HFFc6 (cell line): ENCODE measurements around the gene PHLDB3. TPM values are rescaled to one million over a fixed set of nuclear protein-coding genes. Genes with fewer than 3 reads are reported as not detected.

Experiments used
- DNase-seq: peaks from one replicate; pipeline ENCODE4 v3.0.0-alpha.2; 2018
- H3K27ac Mint-ChIP-seq: 2 replicates; pipeline ENCODE4 v1.8.0; 2020; ENCODE audit warnings: mild to moderate bottlenecking, mixed read lengths
- H3K27me3 Mint-ChIP-seq: 2 replicates; pipeline ENCODE4 v1.8.0; 2021; ENCODE audit warnings: mild to moderate bottlenecking, moderate library complexity, mixed read lengths; ENCODE audit not compliant: insufficient read depth
- H3K36me3 Mint-ChIP-seq: 2 replicates; pipeline ENCODE4 v1.8.0; 2021; ENCODE audit warnings: low read depth, mixed read lengths
- H3K4me1 Mint-ChIP-seq: 2 replicates; pipeline ENCODE4 v1.8.0; 2020; ENCODE audit warnings: low read depth, mixed read lengths
- H3K4me3 Mint-ChIP-seq: 2 replicates; pipeline ENCODE4 v1.8.0; 2020; ENCODE audit warnings: mild to moderate bottlenecking, moderate library complexity, mixed read lengths
- H3K9me3 Mint-ChIP-seq: 2 replicates; pipeline ENCODE4 v1.8.0; 2020; ENCODE audit warnings: mild to moderate bottlenecking, mixed read lengths
- total RNA-seq, 6 experiments: library from RNA; stranded (reverse); fragmentation: NEBNext Ultra II Directional; extraction: Animal tissue kit (Norgen Biotek cat#: 25700); gene quantifications; 2 replicates in 1 of 6; 3 replicates in 5 of 6; pipeline ENCODE4 v1.2.3, GENCODE V29; 2021
- TF ChIP-seq, protein P1 (sequence below): fragments of 200-600 bp; sonication (generic); IDR thresholded peaks from 2 replicates; pipeline ENCODE4 v1.5.0; 2021; ENCODE audit warnings: antibody characterized with exemption, mild to moderate bottlenecking

Gene PHLDB3
- total RNA-seq, 6 experiments from 2014 or later, result 7.5 to 12.5 (median 11.7) TPM

DNA sequence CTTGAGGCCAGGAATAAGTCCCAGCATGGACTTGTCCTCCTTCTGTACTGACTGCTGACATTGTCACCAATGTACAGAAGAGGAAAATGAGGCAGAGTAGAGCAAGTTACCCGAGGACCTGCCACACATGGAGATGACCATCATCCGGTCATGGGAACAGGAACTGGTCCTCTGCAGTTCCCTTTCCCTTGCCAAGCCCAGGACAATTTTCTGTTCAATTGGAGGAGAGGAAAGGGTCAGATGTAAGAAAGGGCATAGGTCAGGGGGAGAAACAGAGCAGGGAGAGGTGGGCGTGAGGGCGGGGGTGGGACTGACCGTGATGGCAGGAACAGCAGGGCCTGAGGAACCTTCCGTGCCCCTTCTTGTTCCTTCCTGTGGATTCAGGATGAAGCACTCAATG, 18.6 kb downstream of the PHLDB3 start:
- no peak overlapping the region for H3K4me3 Mint-ChIP-seq
- DNase-seq, result no peak
- no peaks in the 10 kb centered on the region for H3K27me3 Mint-ChIP-seq
- H3K36me3 Mint-ChIP-seq, result peaks cover under 1% of the 10 kb centered on the region; the same call in 1 of the 2 replicates
- H3K9me3 Mint-ChIP-seq, result no peaks in the 10 kb centered on the region
- no peaks in the 10 kb centered on the region for H3K4me1 Mint-ChIP-seq
- H3K27ac Mint-ChIP-seq, result no peak overlapping the region
- TF ChIP-seq, protein P1, sequence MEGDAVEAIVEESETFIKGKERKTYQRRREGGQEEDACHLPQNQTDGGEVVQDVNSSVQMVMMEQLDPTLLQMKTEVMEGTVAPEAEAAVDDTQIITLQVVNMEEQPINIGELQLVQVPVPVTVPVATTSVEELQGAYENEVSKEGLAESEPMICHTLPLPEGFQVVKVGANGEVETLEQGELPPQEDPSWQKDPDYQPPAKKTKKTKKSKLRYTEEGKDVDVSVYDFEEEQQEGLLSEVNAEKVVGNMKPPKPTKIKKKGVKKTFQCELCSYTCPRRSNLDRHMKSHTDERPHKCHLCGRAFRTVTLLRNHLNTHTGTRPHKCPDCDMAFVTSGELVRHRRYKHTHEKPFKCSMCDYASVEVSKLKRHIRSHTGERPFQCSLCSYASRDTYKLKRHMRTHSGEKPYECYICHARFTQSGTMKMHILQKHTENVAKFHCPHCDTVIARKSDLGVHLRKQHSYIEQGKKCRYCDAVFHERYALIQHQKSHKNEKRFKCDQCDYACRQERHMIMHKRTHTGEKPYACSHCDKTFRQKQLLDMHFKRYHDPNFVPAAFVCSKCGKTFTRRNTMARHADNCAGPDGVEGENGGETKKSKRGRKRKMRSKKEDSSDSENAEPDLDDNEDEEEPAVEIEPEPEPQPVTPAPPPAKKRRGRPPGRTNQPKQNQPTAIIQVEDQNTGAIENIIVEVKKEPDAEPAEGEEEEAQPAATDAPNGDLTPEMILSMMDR, result no peak

DNA sequence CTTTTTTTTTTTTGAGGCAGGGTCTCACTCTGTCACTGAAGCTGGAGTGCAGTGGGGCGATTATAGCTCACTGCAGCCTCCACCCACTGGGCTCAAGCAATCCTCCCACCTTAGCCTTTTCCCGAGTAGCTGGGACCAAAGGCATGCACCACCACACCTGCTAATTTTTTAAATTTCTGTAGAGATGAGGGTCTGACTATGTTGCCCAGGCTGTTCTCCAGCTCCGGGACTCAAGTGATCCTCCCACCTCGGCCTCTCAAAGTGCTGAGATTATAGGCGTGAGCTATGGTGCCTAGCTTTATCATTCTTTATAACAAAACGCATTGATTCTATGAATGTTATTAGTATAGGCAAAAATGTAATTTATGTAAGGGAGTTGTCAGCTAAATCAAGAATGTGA, 21.3 kb downstream of the PHLDB3 start:
- no peak overlapping the region for H3K27ac Mint-ChIP-seq

DNA sequence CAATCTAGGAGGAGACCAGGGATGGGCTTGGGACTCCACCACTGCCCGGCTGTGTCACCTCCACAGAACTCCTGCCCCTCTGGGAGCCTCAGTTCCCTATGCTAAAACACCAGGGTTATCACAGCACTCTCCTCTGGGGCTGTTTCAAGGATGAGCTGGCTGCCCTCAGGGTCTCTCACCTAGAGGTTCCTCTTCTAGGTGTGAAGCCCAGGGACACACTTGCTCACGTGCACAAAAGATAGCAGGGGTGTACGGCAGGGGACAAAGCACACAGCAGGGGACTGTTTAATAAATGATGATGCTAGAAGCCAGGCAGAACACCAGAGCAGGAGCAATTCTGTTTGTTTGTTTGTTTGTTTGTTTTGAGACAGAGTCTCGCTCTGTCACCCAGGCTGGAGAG, 22.4 kb downstream of the PHLDB3 start:
- Mint-ChIP-seq H3K27ac (no peak overlapping the region), H3K36me3 (peaks cover 16% of the 10 kb centered on the region), H3K27me3 (no peaks in the 10 kb centered on the region; the same call in 1 of the 2 replicates), H3K9me3 (no peaks in the 10 kb centered on the region), H3K4me1 (peaks cover 1% of the 10 kb centered on the region), H3K4me3 (no peak overlapping the region)
- TF ChIP-seq, protein P1, result no peak
- DNase-seq, result no peak

More for the DNA sequence above, 21.3 kb downstream of the PHLDB3 start:
- Mint-ChIP-seq H3K36me3 (peaks cover 9% of the 10 kb centered on the region), H3K27me3 (no peaks in the 10 kb centered on the region; the same call in 1 of the 2 replicates), H3K4me3 (no peak overlapping the region), H3K4me1 (no peaks in the 10 kb centered on the region), H3K9me3 (no peaks in the 10 kb centered on the region)
- no peak for DNase-seq
- TF ChIP-seq, protein P1, result no peak

DNA sequence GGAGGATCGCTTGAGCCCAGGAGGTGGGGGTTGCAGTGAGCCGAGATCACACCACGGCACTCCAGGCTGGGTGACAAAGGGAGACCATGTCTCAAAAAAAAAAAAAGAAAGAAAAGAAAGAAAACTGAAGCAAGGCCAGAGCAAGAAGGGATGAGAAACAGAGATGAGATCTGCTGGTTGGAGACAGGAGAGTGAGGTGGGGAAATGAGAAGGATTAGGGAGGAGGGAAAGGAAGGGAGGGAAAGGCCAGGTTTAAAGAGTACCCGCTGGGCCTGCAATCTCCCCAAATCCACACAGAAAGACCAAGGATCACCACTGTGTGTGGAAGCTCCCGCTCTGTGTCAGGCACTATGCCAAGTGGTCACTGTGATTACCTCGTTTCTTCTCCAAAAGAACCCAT, 22.8 kb downstream of the PHLDB3 start:
- TF ChIP-seq, protein P1, result no peak
- Mint-ChIP-seq H3K27ac (no peak overlapping the region), H3K4me1 (peaks cover 6% of the 10 kb centered on the region), H3K4me3 (no peak overlapping the region), H3K9me3 (no peaks in the 10 kb centered on the region), H3K36me3 (peaks cover 16% of the 10 kb centered on the region), H3K27me3 (no peaks in the 10 kb centered on the region; the same call in 1 of the 2 replicates)
- DNase-seq, result no peak

DNA sequence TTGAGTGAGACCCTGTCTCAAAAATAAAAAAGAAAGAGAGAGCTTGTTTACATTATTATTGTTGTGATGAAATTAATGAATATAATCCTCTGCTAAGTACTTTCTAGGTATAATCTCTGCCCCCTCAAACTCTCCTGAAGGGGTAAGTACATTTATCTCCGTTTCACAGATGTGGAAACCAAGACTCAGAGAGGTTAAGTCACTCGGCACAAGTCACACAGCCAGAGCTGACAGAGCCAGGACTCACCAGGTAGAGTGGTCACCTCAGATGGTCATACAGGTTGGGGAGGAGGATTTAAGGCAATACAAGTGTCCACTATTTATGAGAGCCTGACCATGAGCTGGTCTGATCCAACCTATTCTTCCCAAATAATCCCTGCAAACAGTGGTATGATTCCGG, 24.0 kb downstream of the PHLDB3 start:
- peaks cover 22% of the 10 kb centered on the region for H3K36me3 Mint-ChIP-seq
- no peaks in the 10 kb centered on the region; the same call in 1 of the 2 replicates for H3K27me3 Mint-ChIP-seq
- peaks cover under 1% of the 10 kb centered on the region; the same call in 1 of the 2 replicates for H3K9me3 Mint-ChIP-seq
- H3K4me1 Mint-ChIP-seq, result peaks cover 15% of the 10 kb centered on the region
- TF ChIP-seq, protein P1, result no peak
- H3K27ac Mint-ChIP-seq, result no peak overlapping the region
- no peak for DNase-seq
- H3K4me3 Mint-ChIP-seq, result no peak overlapping the region
